ENCODE data around the gene DHX15.
"Not testable (repeated sequence)": the region's sequence is repeated elsewhere in the genome, so short reads cannot be mapped to it uniquely, and the experiment has no call there.

DHX15 gene

GRCh38 chr4:24510091-24510490, 74.3 kb downstream of the DHX15 start:
- DNase-seq (ENCODE audit: low spot score), result no peak
- Histone ChIP-seq H3K18ac (ENCODE audit: low read length) (no peak overlapping the region), H3K23ac (ENCODE audit: low read depth, low read length, poor library complexity) (no peak overlapping the region), H2BK5ac (ENCODE audit: low read length) (no peak overlapping the region), H3K4ac (ENCODE audit: low read length) (no peak overlapping the region), H4K91ac (ENCODE audit: low read depth, low read length, poor library complexity) (no peak overlapping the region), H3K4me1 (ENCODE audit: control insufficient read depth in 2 of 2, insufficient read depth in 1 of 2, low read depth in 1 of 2, low read length in 2 of 2) (peaks cover 0 to 7% of the 10 kb centered on the region in 2 donors), H3K14ac (ENCODE audit: low read length) (no peak overlapping the region), H3K79me1 (ENCODE audit: low read depth, low read length) (no peaks in the 10 kb centered on the region), H2BK12ac (ENCODE audit: low read length) (no peak overlapping the region), H3K9ac (ENCODE audit: low read depth, low read length, poor library complexity) (no peak overlapping the region), H3K27me3 (ENCODE audit: control insufficient read depth in 3 of 3, insufficient read depth in 3 of 3, low read depth in 1 of 3, low read length in 3 of 3) (no peaks in the 10 kb centered on the region), H4K8ac (ENCODE audit: low read depth, low read length) (no peak overlapping the region), H3K4me3 (ENCODE audit: low read length in 2 of 2) (no peak overlapping the region), H3K36me3 (replicated peaks in 1 of 2; ENCODE audit: control insufficient read depth in 2 of 2, insufficient read depth in 2 of 2, low read length in 2 of 2) (peaks cover 2 to 20% of the 10 kb centered on the region in 2 donors), H3K9me3 (replicated peaks in 1 of 2; ENCODE audit: control insufficient read depth in 2 of 2, insufficient read depth in 1 of 2, low read depth in 1 of 2, low read length in 2 of 2) (peaks cover 0 to 2% of the 10 kb centered on the region in 2 donors), H3K27ac (replicated peaks; ENCODE audit: low read length) (no peak overlapping the region), H2BK15ac (ENCODE audit: low read length) (no peak overlapping the region), H3K4me2 (ENCODE audit: insufficient read depth, low read length, poor library complexity, severe bottlenecking) (no peak overlapping the region), H2AFZ (ENCODE audit: low read length) (no peak overlapping the region), H2AK5ac (ENCODE audit: low read depth, low read length) (no peak overlapping the region), H2BK120ac (ENCODE audit: low read depth, low read length) (no peak overlapping the region)
- no CpG with 5 or more reads among the region's 5 CpGs for WGBS, 2 donors (ENCODE audit: extremely low coverage in 2 of 2, insufficient read length in 2 of 2, insufficient replicate concordance in 1 of 2)

GRCh38 chr4:24508541-24508940, 75.8 kb downstream of the DHX15 start:
- Histone ChIP-seq H2BK15ac (ENCODE audit: low read length) (no peak overlapping the region), H3K36me3 (replicated peaks in 1 of 2; ENCODE audit: control insufficient read depth in 2 of 2, insufficient read depth in 2 of 2, low read length in 2 of 2) (peaks cover 0 to 7% of the 10 kb centered on the region in 2 donors), H3K27me3 (ENCODE audit: control insufficient read depth in 3 of 3, insufficient read depth in 3 of 3, low read depth in 1 of 3, low read length in 3 of 3) (no peaks in the 10 kb centered on the region), H3K4me3 (ENCODE audit: low read length in 2 of 2) (no peak overlapping the region), H2BK5ac (ENCODE audit: low read length) (no peak overlapping the region), H3K79me1 (ENCODE audit: low read depth, low read length) (no peaks in the 10 kb centered on the region), H3K27ac (replicated peaks; ENCODE audit: low read length) (no peak overlapping the region), H2BK120ac (ENCODE audit: low read depth, low read length) (no peak overlapping the region), H3K9ac (ENCODE audit: low read depth, low read length, poor library complexity) (no peak overlapping the region), H2AK5ac (ENCODE audit: low read depth, low read length) (no peak overlapping the region), H3K4me1 (ENCODE audit: control insufficient read depth in 2 of 2, insufficient read depth in 1 of 2, low read depth in 1 of 2, low read length in 2 of 2) (peaks cover 0 to 7% of the 10 kb centered on the region in 2 donors), H3K4me2 (ENCODE audit: insufficient read depth, low read length, poor library complexity, severe bottlenecking) (no peak overlapping the region), H2BK12ac (ENCODE audit: low read length) (no peak overlapping the region), H3K18ac (ENCODE audit: low read length) (no peak overlapping the region), H3K23ac (ENCODE audit: low read depth, low read length, poor library complexity) (no peak overlapping the region), H2AFZ (ENCODE audit: low read length) (no peak overlapping the region), H3K9me3 (replicated peaks in 1 of 2; ENCODE audit: control insufficient read depth in 2 of 2, insufficient read depth in 1 of 2, low read depth in 1 of 2, low read length in 2 of 2) (no peaks in the 10 kb centered on the region), H3K14ac (ENCODE audit: low read length) (no peak overlapping the region), H4K91ac (ENCODE audit: low read depth, low read length, poor library complexity) (no peak overlapping the region), H3K4ac (ENCODE audit: low read length) (no peak overlapping the region), H4K8ac (ENCODE audit: low read depth, low read length) (no peak overlapping the region)
- no CpG with 5 or more reads among the region's 2 CpGs for WGBS, 2 donors (ENCODE audit: extremely low coverage in 2 of 2, insufficient read length in 2 of 2, insufficient replicate concordance in 1 of 2)
- DNase-seq (ENCODE audit: low spot score), result no peak

- Histone ChIP-seq H2AFZ (ENCODE audit: low read length) (no peak overlapping the region), H3K27ac (replicated peaks; ENCODE audit: low read length) (no peak overlapping the region), H2BK12ac (ENCODE audit: low read length) (no peak overlapping the region), H3K9me3 (replicated peaks in 1 of 2; ENCODE audit: control insufficient read depth in 2 of 2, insufficient read depth in 1 of 2, low read depth in 1 of 2, low read length in 2 of 2) (no peaks in the 10 kb centered on the region), H2BK120ac (ENCODE audit: low read depth, low read length) (no peak overlapping the region), H3K9ac (ENCODE audit: low read depth, low read length, poor library complexity) (no peak overlapping the region), H4K8ac (ENCODE audit: low read depth, low read length) (no peak overlapping the region), H3K27me3 (ENCODE audit: control insufficient read depth in 3 of 3, insufficient read depth in 3 of 3, low read depth in 1 of 3, low read length in 3 of 3) (no peaks in the 10 kb centered on the region), H3K79me1 (ENCODE audit: low read depth, low read length) (no peaks in the 10 kb centered on the region), H2AK5ac (ENCODE audit: low read depth, low read length) (no peak overlapping the region), H3K4ac (ENCODE audit: low read length) (no peak overlapping the region), H2BK15ac (ENCODE audit: low read length) (no peak overlapping the region), H3K23ac (ENCODE audit: low read depth, low read length, poor library complexity) (no peak overlapping the region), H3K4me2 (ENCODE audit: insufficient read depth, low read length, poor library complexity, severe bottlenecking) (no peak overlapping the region), H3K4me1 (ENCODE audit: control insufficient read depth in 2 of 2, insufficient read depth in 1 of 2, low read depth in 1 of 2, low read length in 2 of 2) (peaks cover 0 to 7% of the 10 kb centered on the region in 2 donors), H3K18ac (ENCODE audit: low read length) (no peak overlapping the region), H3K14ac (ENCODE audit: low read length) (no peak overlapping the region), H4K91ac (ENCODE audit: low read depth, low read length, poor library complexity) (no peak overlapping the region), H3K36me3 (replicated peaks in 1 of 2; ENCODE audit: control insufficient read depth in 2 of 2, insufficient read depth in 2 of 2, low read length in 2 of 2) (peaks cover 0 to 6% of the 10 kb centered on the region in 2 donors), H3K4me3 (ENCODE audit: low read length in 2 of 2) (no peak overlapping the region), H2BK5ac (ENCODE audit: low read length) (no peak overlapping the region)
- no CpG with 5 or more reads among the region's 7 CpGs for WGBS, 2 donors (ENCODE audit: extremely low coverage in 2 of 2, insufficient read length in 2 of 2, insufficient replicate concordance in 1 of 2)
- DNase-seq (ENCODE audit: low spot score), result no peak
These were observed 76.9 kb downstream of the DHX15 start for GRCh38 chr4:24507439-24507838.

GRCh38 chr4:24503090-24503489, 81.3 kb downstream of the DHX15 start:
- not testable (repeated sequence) for H3K36me3 ChIP-seq (replicated peaks in 1 of 2; ENCODE audit: control insufficient read depth in 2 of 2, insufficient read depth in 2 of 2, low read length in 2 of 2); H3K79me1 ChIP-seq (ENCODE audit: low read depth, low read length); H3K14ac ChIP-seq (ENCODE audit: low read length); H2AK5ac ChIP-seq (ENCODE audit: low read depth, low read length); H4K91ac ChIP-seq (ENCODE audit: low read depth, low read length, poor library complexity); H3K9ac ChIP-seq (ENCODE audit: low read depth, low read length, poor library complexity); H2BK120ac ChIP-seq (ENCODE audit: low read depth, low read length); H3K23ac ChIP-seq (ENCODE audit: low read depth, low read length, poor library complexity); H3K4ac ChIP-seq (ENCODE audit: low read length); H2BK5ac ChIP-seq (ENCODE audit: low read length); H3K27ac ChIP-seq (replicated peaks; ENCODE audit: low read length); H2BK15ac ChIP-seq (ENCODE audit: low read length); DNase-seq (ENCODE audit: low spot score); H3K4me1 ChIP-seq (ENCODE audit: control insufficient read depth in 2 of 2, insufficient read depth in 1 of 2, low read depth in 1 of 2, low read length in 2 of 2); H3K9me3 ChIP-seq (replicated peaks in 1 of 2; ENCODE audit: control insufficient read depth in 2 of 2, insufficient read depth in 1 of 2, low read depth in 1 of 2, low read length in 2 of 2); H3K18ac ChIP-seq (ENCODE audit: low read length); H3K27me3 ChIP-seq (ENCODE audit: control insufficient read depth in 3 of 3, insufficient read depth in 3 of 3, low read depth in 1 of 3, low read length in 3 of 3); H2AFZ ChIP-seq (ENCODE audit: low read length); H3K4me2 ChIP-seq (ENCODE audit: insufficient read depth, low read length, poor library complexity, severe bottlenecking); H3K4me3 ChIP-seq (ENCODE audit: low read length in 2 of 2); H2BK12ac ChIP-seq (ENCODE audit: low read length); H4K8ac ChIP-seq (ENCODE audit: low read depth, low read length)
- no CpG with 5 or more reads among the region's 10 CpGs for WGBS, 2 donors (ENCODE audit: extremely low coverage in 2 of 2, insufficient read length in 2 of 2, insufficient replicate concordance in 1 of 2)

Measured in neuronal stem cell (in vitro differentiated cells).